Measurements from ENCODE around the gene GAPT. TPM values are rescaled to one million over a fixed set of nuclear protein-coding genes. Genes with fewer than 3 reads are reported as not detected.
A peak's percentile ranks its signal among the peaks of the same experiment; 100 is the strongest.

The GAPT gene
- total RNA-seq, 1 donor from 2014 or later, result 39.8 TPM

GRCh38 chr5:58484505-58484904, 6.7 kb upstream of the GAPT start:
- ATAC-seq (ENCODE audit: low read depth), result peak; percentile 74
- ChIA-PET POLR2A (no interaction called here), CTCF (interaction anchor here (0.9 kb wide), 1 partner anchor 368 kb away, joined by 3 read pairs; no protein-coding TSS in a partner anchor)
- H3K4me3 Mint-ChIP-seq, result no peak overlapping the region
- no peaks in the 10 kb centered on the region for H3K36me3 Mint-ChIP-seq (ENCODE audit: low read depth)
- no peak for DNase-seq
- H3K27me3 Mint-ChIP-seq, result no peaks in the 10 kb centered on the region
- H3K27ac Mint-ChIP-seq, result peak overlapping the region; percentile 57
- H3K9me3 Mint-ChIP-seq, result peaks cover 3% of the 10 kb centered on the region
- peaks cover 16% of the 10 kb centered on the region for H3K4me1 Mint-ChIP-seq
- intact Hi-C loops (cut with micrococcal nuclease), result no loop called here
- TF ChIP-seq, protein P1, sequence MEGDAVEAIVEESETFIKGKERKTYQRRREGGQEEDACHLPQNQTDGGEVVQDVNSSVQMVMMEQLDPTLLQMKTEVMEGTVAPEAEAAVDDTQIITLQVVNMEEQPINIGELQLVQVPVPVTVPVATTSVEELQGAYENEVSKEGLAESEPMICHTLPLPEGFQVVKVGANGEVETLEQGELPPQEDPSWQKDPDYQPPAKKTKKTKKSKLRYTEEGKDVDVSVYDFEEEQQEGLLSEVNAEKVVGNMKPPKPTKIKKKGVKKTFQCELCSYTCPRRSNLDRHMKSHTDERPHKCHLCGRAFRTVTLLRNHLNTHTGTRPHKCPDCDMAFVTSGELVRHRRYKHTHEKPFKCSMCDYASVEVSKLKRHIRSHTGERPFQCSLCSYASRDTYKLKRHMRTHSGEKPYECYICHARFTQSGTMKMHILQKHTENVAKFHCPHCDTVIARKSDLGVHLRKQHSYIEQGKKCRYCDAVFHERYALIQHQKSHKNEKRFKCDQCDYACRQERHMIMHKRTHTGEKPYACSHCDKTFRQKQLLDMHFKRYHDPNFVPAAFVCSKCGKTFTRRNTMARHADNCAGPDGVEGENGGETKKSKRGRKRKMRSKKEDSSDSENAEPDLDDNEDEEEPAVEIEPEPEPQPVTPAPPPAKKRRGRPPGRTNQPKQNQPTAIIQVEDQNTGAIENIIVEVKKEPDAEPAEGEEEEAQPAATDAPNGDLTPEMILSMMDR (IDR thresholded peaks at IDR 0.05), result no peak

GRCh38 chr5:58486290-58486689, 4.9 kb upstream of the GAPT start:
- Mint-ChIP-seq H3K27me3 (no peaks in the 10 kb centered on the region), H3K4me1 (peaks cover 30% of the 10 kb centered on the region), H3K9me3 (peaks cover 3% of the 10 kb centered on the region), H3K4me3 (no peak overlapping the region), H3K27ac (no peak overlapping the region), H3K36me3 (ENCODE audit: low read depth) (peaks cover 1% of the 10 kb centered on the region)
- intact Hi-C loops (cut with micrococcal nuclease), result no loop called here
- no peak for DNase-seq
- ChIA-PET POLR2A (interaction anchor here (1.0 kb wide), 1 partner anchor 26 kb away, joined by 3 read pairs; no protein-coding TSS in a partner anchor), CTCF (interaction anchor here (0.7 to 1.8 kb wide), 5 partner anchors 8 to 363 kb away, joined by 3 to 10 read pairs (median 5); no protein-coding TSS in a partner anchor)
- TF ChIP-seq, protein P1 (IDR thresholded peaks at IDR 0.05), result no peak
- ATAC-seq (ENCODE audit: low read depth), result no peak

- TF ChIP-seq, protein P1 (IDR thresholded peaks at IDR 0.05), result no peak
- peaks cover 63% of the 10 kb centered on the region for H3K4me1 Mint-ChIP-seq
- H3K27ac Mint-ChIP-seq, result peak overlapping the region; percentile 95
- intact Hi-C loops (cut with micrococcal nuclease), result loop anchor here (1.0 to 10.0 kb wide), 8 partner anchors 10 to 1317 kb away; partner anchors contain the start of genes PLK2 and RAB3C
- H3K9me3 Mint-ChIP-seq, result peaks cover 8% of the 10 kb centered on the region
- peak; percentile 57 for ATAC-seq (ENCODE audit: low read depth)
- ChIA-PET POLR2A (interaction anchor here (1.2 to 2.9 kb wide), 2 partner anchors 15 to 30 kb away, joined by 3 to 11 read pairs; no protein-coding TSS in a partner anchor), CTCF (interaction anchor here (0.6 to 1.0 kb wide), 4 partner anchors 9 to 30 kb away, joined by 3 to 6 read pairs (median 4); no protein-coding TSS in a partner anchor)
- no peak for DNase-seq
- H3K27me3 Mint-ChIP-seq, result no peaks in the 10 kb centered on the region
- peak overlapping the region; percentile 42 for H3K4me3 Mint-ChIP-seq
- H3K36me3 Mint-ChIP-seq (ENCODE audit: low read depth), result peaks cover 28% of the 10 kb centered on the region
Measured at GRCh38 chr5:58490402-58491050, 709 bp upstream of the GAPT start.

GRCh38 chr5:58493141-58493540, 1.9 kb downstream of the GAPT start:
- H3K9me3 Mint-ChIP-seq, result peaks cover 20% of the 10 kb centered on the region
- H3K4me1 Mint-ChIP-seq, result peaks cover 80% of the 10 kb centered on the region
- intact Hi-C loops (cut with micrococcal nuclease), result loop anchor here (10.0 kb wide), 1 partner anchor 272 kb away; no protein-coding TSS in a partner anchor
- DNase-seq (no peak), ATAC-seq (ENCODE audit: low read depth) (no peak)
- ChIA-PET CTCF (interaction anchor here (1.0 to 2.0 kb wide), 2 partner anchors 12 to 358 kb away, joined by 3 to 4 read pairs; no protein-coding TSS in a partner anchor), POLR2A (interaction anchor here (1.4 to 2.9 kb wide), 2 partner anchors 13 to 15 kb away, joined by 3 to 11 read pairs; no protein-coding TSS in a partner anchor)
- H3K4me3 Mint-ChIP-seq, result peak overlapping the region; percentile 82
- peaks cover 48% of the 10 kb centered on the region for H3K36me3 Mint-ChIP-seq (ENCODE audit: low read depth)
- H3K27me3 Mint-ChIP-seq, result no peaks in the 10 kb centered on the region
- TF ChIP-seq, protein P1 (IDR thresholded peaks at IDR 0.05), result no peak
- H3K27ac Mint-ChIP-seq, result peak overlapping the region; percentile 95

- no peaks in the 10 kb centered on the region for H3K27me3 Mint-ChIP-seq
- POLR2A ChIA-PET, result interaction anchor here (1.9 kb wide), 1 partner anchor 9 kb away, joined by 5 read pairs; no protein-coding TSS in a partner anchor
- intact Hi-C loops (cut with micrococcal nuclease), result loop anchor here (10.0 kb wide), 1 partner anchor 268 kb away; no protein-coding TSS in a partner anchor
- peaks cover 89% of the 10 kb centered on the region for H3K4me1 Mint-ChIP-seq
- peak overlapping the region; percentile 94 for H3K27ac Mint-ChIP-seq
- TF ChIP-seq, protein P1 (IDR thresholded peaks at IDR 0.05), result no peak
- H3K9me3 Mint-ChIP-seq, result peaks cover 22% of the 10 kb centered on the region
- no peak overlapping the region for H3K4me3 Mint-ChIP-seq
- CTCF ChIA-PET, result no interaction called here
- H3K36me3 Mint-ChIP-seq (ENCODE audit: low read depth), result peaks cover 49% of the 10 kb centered on the region
- DNase-seq (no peak), ATAC-seq (ENCODE audit: low read depth) (no peak)
Measured at GRCh38 chr5:58496488-58496887, 5.3 kb downstream of the GAPT start.

Measured in activated B cell treated with CpG ODN at 0.5 μM for 24 hours (primary cell).